H1 (cell line): ENCODE data around the gene REPS1.

Experiments used
- CBX5 ChIP-seq: fragments of 300-800, 300-1000 bp; sonication (generic); IDR thresholded peaks from 2 replicates; pipeline ENCODE4 v1.7.1; 2016; ENCODE audit warnings: antibody characterized with exemption, low read length, low read depth
- CEBPB ChIP-seq: IDR thresholded peaks from 2 replicates; pipeline ENCODE4 v1.6.1; 2012; ENCODE audit warnings: low read depth, low read length
- CREB1 ChIP-seq: IDR thresholded peaks from 2 replicates; pipeline ENCODE4 v1.6.1; 2012; ENCODE audit warnings: inconsistent platforms
- CTCF ChIP-seq, 3 experiments: IDR thresholded peaks; 1 replicate in 2 of 3; 2 replicates in 1 of 3; pipeline versions ENCODE4 v1.5.1 to v1.6.1; 2011; ENCODE audit warnings: low read length in 3 of 3, mild to moderate bottlenecking in 3 of 3, inconsistent platforms in 2 of 3, low read depth in 1 of 3, moderate library complexity in 1 of 3; ENCODE audit not compliant: insufficient read depth in 1 of 3; ENCODE audit errors: control extremely low read depth in 1 of 3
- EZH2 ChIP-seq: fragments of 200-600 bp; sonication (generic); IDR thresholded peaks from 2 replicates; pipeline ENCODE4 v1.7.1; 2012; ENCODE audit warnings: low read depth, mild to moderate bottlenecking, moderate library complexity, low read length, inconsistent platforms; ENCODE audit not compliant: severe bottlenecking
- JUND ChIP-seq: IDR thresholded peaks from 2 replicates; pipeline ENCODE4 v1.6.1; 2011; ENCODE audit warnings: mild to moderate bottlenecking, improper control_type of control experiment, low read length
- KDM1A ChIP-seq: fragments of 200-600, 300-600 bp; sonication (generic); IDR thresholded peaks from 2 replicates; pipeline ENCODE4 v1.7.1; 2016; ENCODE audit warnings: mild to moderate bottlenecking, low read length, borderline replicate concordance
- MAFK ChIP-seq: IDR thresholded peaks from 2 replicates; pipeline ENCODE4 v1.6.1; 2012; ENCODE audit warnings: low read depth, mild to moderate bottlenecking, improper control_type of control experiment, low read length
- MAX ChIP-seq: IDR thresholded peaks from 2 replicates; pipeline ENCODE4 v1.6.1; 2012; ENCODE audit warnings: inconsistent platforms
- NANOG ChIP-seq: IDR thresholded peaks from 2 replicates; pipeline ENCODE4 v1.6.1; 2011; ENCODE audit warnings: low read length, low read depth, mild to moderate bottlenecking, inconsistent platforms; ENCODE audit not compliant: insufficient read depth, poor library complexity, severe bottlenecking
- POLR2A ChIP-seq, 2 experiments: IDR thresholded peaks; 1 replicate in 1 of 2; 2 replicates in 1 of 2; pipeline ENCODE4 v1.6.1; 2011; ENCODE audit warnings: low read depth in 2 of 2, low read length in 2 of 2, mild to moderate bottlenecking in 2 of 2; ENCODE audit errors: control extremely low read depth in 1 of 2
- SP1 ChIP-seq: IDR thresholded peaks from 2 replicates; pipeline ENCODE4 v1.6.1; 2011; ENCODE audit warnings: low read depth, low read length
- ZNF274 ChIP-seq: IDR thresholded peaks from 2 replicates; pipeline ENCODE4 v1.7.0; 2012; ENCODE audit warnings: low read length, borderline replicate concordance; ENCODE audit errors: extremely low read depth

- TF ChIP-seq JUND (no peak), POLR2A (IDR thresholded peaks at IDR 0.05; ENCODE audit: control extremely low read depth in 1 of 2, low read depth in 2 of 2, low read length in 2 of 2) (no peak), ZNF274 (no peak), KDM1A (no peak), CBX5 (no peak), CTCF (IDR thresholded peaks at IDR 0.05; ENCODE audit: control extremely low read depth in 1 of 3, insufficient read depth in 1 of 3, low read depth in 1 of 3, low read length in 3 of 3) (no peak), EZH2 (no peak), MAFK (no peak), SP1 (no peak), CEBPB (no peak), NANOG (no peak), CREB1 (no peak), MAX (no peak)
Measured at GRCh38 chr6:138955262-138955661, 32.8 kb downstream of the REPS1 start.
